Measurements from ENCODE around the gene TCF21.
"Not testable (repeated sequence)": the region's sequence is repeated elsewhere in the genome, so short reads cannot be mapped to it uniquely, and the experiment has no call there.

TCF21 gene

GRCh38 chr6:133921249-133921859, 32.4 kb downstream of the TCF21 start:
- peak; percentile 47 for DNase-seq

- peak; percentile 29 for DNase-seq
Observed at GRCh38 chr6:133923938-133924593, 35.2 kb downstream of the TCF21 start.

- not testable (repeated sequence) for DNase-seq
Observed at GRCh38 chr6:133931221-133931620, 42.3 kb downstream of the TCF21 start.

- not testable (repeated sequence) for DNase-seq
Observed at GRCh38 chr6:133936352-133936751, 47.4 kb downstream of the TCF21 start.

GRCh38 chr6:133937909-133938308, 49.0 kb downstream of the TCF21 start:
- DNase-seq = no peak

- DNase-seq = no peak
Observed at GRCh38 chr6:133938533-133938932, 49.6 kb downstream of the TCF21 start.

GRCh38 chr6:133939778-133940667, 51.1 kb downstream of the TCF21 start:
- DNase-seq = no peak
